DOHH2 (cell line): ENCODE data around the gene ESPN.
A peak's percentile ranks its signal among the peaks of the same experiment; 100 is the strongest.
"Not testable (repeated sequence)": the region's sequence is repeated elsewhere in the genome, so short reads cannot be mapped to it uniquely, and the experiment has no call there.

Experiments
- H3F3A ChIP-seq: fragments of 200-600 bp; sonication (generic), shearing (Covaris generic); 2 replicates; pipeline ENCODE4 v1.6.0; 2016; ENCODE audit warnings: antibody characterized with exemption, mild to moderate bottlenecking; ENCODE audit not compliant: control insufficient read depth, insufficient read depth
- H3K27ac ChIP-seq: fragments of 200-600 bp; sonication (generic); 2 replicates; pipeline ENCODE4 v1.5.1; 2014; ENCODE audit warnings: low read depth, mild to moderate bottlenecking, low read length, moderate library complexity
- H3K27me3 ChIP-seq: fragments of 200-600 bp; sonication (generic); 2 replicates; pipeline ENCODE4 v1.6.1; 2014; ENCODE audit warnings: mild to moderate bottlenecking, low read length, mixed read lengths; ENCODE audit not compliant: control insufficient read depth
- H3K36me3 ChIP-seq: fragments of 200-600 bp; sonication (generic); 2 replicates; pipeline ENCODE4 v1.6.1; 2014; ENCODE audit warnings: mild to moderate bottlenecking, low read length, moderate library complexity, mixed read lengths; ENCODE audit not compliant: control insufficient read depth
- H3K4me1 ChIP-seq: fragments of 200-600 bp; sonication (generic); 2 replicates; pipeline ENCODE4 v1.6.1; 2014; ENCODE audit warnings: mild to moderate bottlenecking, low read length, mixed read lengths; ENCODE audit not compliant: control insufficient read depth
- H3K4me2 ChIP-seq: fragments of 200-600 bp; sonication (generic); 2 replicates; pipeline ENCODE4 v1.6.0; 2014; ENCODE audit warnings: mild to moderate bottlenecking, low read length, moderate library complexity
- H3K4me3 ChIP-seq: fragments of 200-600 bp; sonication (generic); 2 replicates; pipeline ENCODE4 v1.5.1; 2014; ENCODE audit warnings: mild to moderate bottlenecking, low read length, mixed read lengths
- H3K79me2 ChIP-seq: fragments of 200-600 bp; sonication (generic); 2 replicates; pipeline ENCODE4 v1.6.1; 2014; ENCODE audit warnings: mild to moderate bottlenecking, low read length, mixed read lengths; ENCODE audit not compliant: control insufficient read depth
- H3K9me2 ChIP-seq: fragments of 200-600 bp; sonication (generic); replicated peaks from 2 replicates; pipeline ENCODE4 v1.6.1; 2014; ENCODE audit warnings: mild to moderate bottlenecking, low read length, mixed read lengths; ENCODE audit not compliant: control insufficient read depth
- H3K9me3 ChIP-seq: fragments of 200-600 bp; sonication (generic); 2 replicates; pipeline ENCODE4 v1.6.1; 2014; ENCODE audit warnings: antibody characterized with exemption, low read length, mixed read lengths; ENCODE audit not compliant: control insufficient read depth, insufficient read depth
- H4K20me1 ChIP-seq: fragments of 200-600 bp; sonication (generic); 2 replicates; pipeline ENCODE4 v1.6.0; 2014; ENCODE audit warnings: low read depth, mild to moderate bottlenecking, antibody characterized with exemption, low read length, moderate library complexity; ENCODE audit not compliant: control insufficient read depth, insufficient read depth
- CTCF ChIP-seq: fragments of 200-600 bp; sonication (generic); IDR thresholded peaks from one replicate; pipeline ENCODE4 v1.5.1; 2014; ENCODE audit warnings: antibody characterized with exemption, mild to moderate bottlenecking, low read depth, low read length; ENCODE audit not compliant: poor library complexity, severe bottlenecking
- EZH2phosphoT487 ChIP-seq: fragments of 200-600 bp; sonication (generic); IDR thresholded peaks from 2 replicates; pipeline ENCODE4 v1.6.1; 2017; ENCODE audit warnings: borderline replicate concordance, mild to moderate bottlenecking, antibody characterized with exemption, low read length, moderate library complexity, mixed read lengths

ESPN gene

GRCh38 chr1:6447818-6448748 is 23.5 kb downstream of the ESPN start:
- Histone ChIP-seq H3K36me3 (no peaks in the 10 kb centered on the region), H3F3A (no peaks in the 10 kb centered on the region), H3K9me2 (no peaks in the 10 kb centered on the region), H3K9me3 (no peaks in the 10 kb centered on the region), H3K27me3 (peaks cover 39% of the 10 kb centered on the region), H3K79me2 (no peaks in the 10 kb centered on the region), H3K4me1 (peaks cover 13% of the 10 kb centered on the region), H3K27ac (no peak overlapping the region), H3K4me2 (peak overlapping the region; percentile 40), H3K4me3 (peak overlapping the region; percentile 42), H4K20me1 (peaks cover 4% of the 10 kb centered on the region; the same call in 1 of the 2 replicates)
- TF ChIP-seq EZH2phosphoT487, result no peak
- TF ChIP-seq CTCF, result no peak

- Histone ChIP-seq H3K9me2 (no peaks in the 10 kb centered on the region), H3K79me2 (no peaks in the 10 kb centered on the region), H3K9me3 (no peaks in the 10 kb centered on the region), H3F3A (no peaks in the 10 kb centered on the region), H3K27me3 (peaks cover 39% of the 10 kb centered on the region), H3K27ac (no peak overlapping the region), H3K4me1 (peaks cover 13% of the 10 kb centered on the region), H4K20me1 (peaks cover 4% of the 10 kb centered on the region; the same call in 1 of the 2 replicates), H3K4me3 (no peak overlapping the region), H3K36me3 (no peaks in the 10 kb centered on the region), H3K4me2 (no peak overlapping the region)
- TF ChIP-seq EZH2phosphoT487, result no peak
- TF ChIP-seq CTCF, result no peak
Observed at GRCh38 chr1:6448749-6449631, 24.4 kb downstream of the ESPN start.

- peaks cover 13% of the 10 kb centered on the region for H3K4me1 ChIP-seq
- H3K36me3 ChIP-seq, result no peaks in the 10 kb centered on the region
- H3K79me2 ChIP-seq, result no peaks in the 10 kb centered on the region
- no peak for TF ChIP-seq CTCF
- TF ChIP-seq EZH2phosphoT487, result no peak
- no peak overlapping the region for H3K4me3 ChIP-seq
- H3K27ac ChIP-seq, result no peak overlapping the region
- H3K9me3 ChIP-seq, result no peaks in the 10 kb centered on the region
- peaks cover 36% of the 10 kb centered on the region for H3K27me3 ChIP-seq
- no peaks in the 10 kb centered on the region for H3F3A ChIP-seq
- no peak overlapping the region for H3K4me2 ChIP-seq
- no peaks in the 10 kb centered on the region for H3K9me2 ChIP-seq
- no peaks in the 10 kb centered on the region for H4K20me1 ChIP-seq
Observed at GRCh38 chr1:6450005-6450450, 25.5 kb downstream of the ESPN start.

- H3K9me2 ChIP-seq, H3K4me3 ChIP-seq, H3K9me3 ChIP-seq, H3K27ac ChIP-seq, H3K4me2 ChIP-seq, H3K36me3 ChIP-seq, H3K79me2 ChIP-seq, H3F3A ChIP-seq, H4K20me1 ChIP-seq: not testable (repeated sequence)
- H3K27me3 ChIP-seq, result peaks cover 36% of the 10 kb centered on the region
- peaks cover 13% of the 10 kb centered on the region for H3K4me1 ChIP-seq
Observed at GRCh38 chr1:6450486-6450885, 25.9 kb downstream of the ESPN start.
